Trophoblast cell (in vitro differentiated cells and primary cell): Measurements from ENCODE around the gene FBXL5.

Experiments used
- DNase-seq, 2 donors: peaks; one replicate each; pipeline ENCODE4 v3.0.0-alpha.2; 2016
- H2AFZ ChIP-seq: 2 replicates; pipeline ENCODE4 v1.6.1; 2013; ENCODE audit warnings: low read length, moderate library complexity, mild to moderate bottlenecking; ENCODE audit not compliant: insufficient read depth, poor library complexity
- H2AK5ac ChIP-seq: 2 replicates; pipeline ENCODE4 v1.6.1; 2013; ENCODE audit warnings: mild to moderate bottlenecking, low read length
- H2BK120ac ChIP-seq: 2 replicates; pipeline ENCODE4 v1.6.1; 2013; ENCODE audit warnings: low read length, mild to moderate bottlenecking, moderate library complexity; ENCODE audit not compliant: insufficient read depth, poor library complexity
- H2BK12ac ChIP-seq: 2 replicates; pipeline ENCODE4 v1.6.1; 2013; ENCODE audit warnings: mild to moderate bottlenecking, low read length, moderate library complexity
- H2BK5ac ChIP-seq: 2 replicates; pipeline ENCODE4 v1.6.1; 2013; ENCODE audit warnings: low read length, low read depth, moderate library complexity, mild to moderate bottlenecking; ENCODE audit not compliant: poor library complexity
- H3K14ac ChIP-seq: 2 replicates; pipeline ENCODE4 v1.6.1; 2013; ENCODE audit warnings: mild to moderate bottlenecking, low read length
- H3K18ac ChIP-seq: 2 replicates; pipeline ENCODE4 v1.6.1; 2013; ENCODE audit warnings: mild to moderate bottlenecking, low read length
- H3K23ac ChIP-seq: 2 replicates; pipeline ENCODE4 v1.6.1; 2013; ENCODE audit warnings: low read length
- H3K27ac ChIP-seq: 2 replicates; pipeline ENCODE4 v1.5.1; 2013; ENCODE audit warnings: low read depth, mild to moderate bottlenecking, inconsistent platforms, low read length, moderate library complexity
- H3K27me3 ChIP-seq: 2 replicates; pipeline ENCODE4 v1.6.1; 2013; ENCODE audit warnings: inconsistent platforms, mild to moderate bottlenecking, low read length, moderate library complexity; ENCODE audit not compliant: insufficient read depth
- H3K36me3 ChIP-seq, 2 experiments: 1 replicate in 1 of 2; 2 replicates in 1 of 2; pipeline ENCODE4 v1.6.1; 2013; ENCODE audit warnings: low read length in 2 of 2, mild to moderate bottlenecking in 2 of 2, moderate library complexity in 1 of 2; ENCODE audit not compliant: insufficient read depth in 2 of 2, control insufficient read depth in 1 of 2
- H3K4ac ChIP-seq: 2 replicates; pipeline ENCODE4 v1.6.1; 2013; ENCODE audit warnings: low read depth, mild to moderate bottlenecking, low read length, moderate library complexity
- H3K4me1 ChIP-seq, 2 experiments: 1 replicate in 1 of 2; 2 replicates in 1 of 2; pipeline ENCODE4 v1.6.1; 2013; ENCODE audit warnings: low read length in 2 of 2, mild to moderate bottlenecking in 2 of 2, moderate library complexity in 1 of 2; ENCODE audit not compliant: insufficient read depth in 2 of 2, control insufficient read depth in 1 of 2
- H3K4me2 ChIP-seq: 2 replicates; pipeline ENCODE4 v1.6.1; 2013; ENCODE audit warnings: inconsistent platforms, mild to moderate bottlenecking, low read length, moderate library complexity
- H3K4me3 ChIP-seq: 2 replicates; pipeline ENCODE4 v1.5.1; 2013; ENCODE audit warnings: mild to moderate bottlenecking, low read depth, low read length, inconsistent platforms
- H3K79me1 ChIP-seq: one replicate; pipeline ENCODE4 v1.6.1; 2013; ENCODE audit warnings: low read length
- H3K79me2 ChIP-seq: 2 replicates; pipeline ENCODE4 v1.6.1; 2013; ENCODE audit warnings: low read length, mild to moderate bottlenecking; ENCODE audit not compliant: control insufficient read depth, insufficient read depth, poor library complexity
- H3K9ac ChIP-seq: 2 replicates; pipeline ENCODE4 v1.6.1; 2013; ENCODE audit warnings: mild to moderate bottlenecking, low read length
- H3K9me3 ChIP-seq: 2 replicates; pipeline ENCODE4 v1.6.1; 2013; ENCODE audit warnings: low read depth, mild to moderate bottlenecking, control low read depth, inconsistent platforms, low read length; ENCODE audit not compliant: insufficient read depth
- H4K12ac ChIP-seq: 2 replicates; pipeline ENCODE4 v1.6.1; 2013; ENCODE audit warnings: low read depth, mild to moderate bottlenecking, low read length, moderate library complexity
- H4K8ac ChIP-seq: 2 replicates; pipeline ENCODE4 v1.6.1; 2013; ENCODE audit warnings: low read depth, mild to moderate bottlenecking, low read length, moderate library complexity
- H4K91ac ChIP-seq: one replicate; pipeline ENCODE4 v1.6.1; 2013; ENCODE audit warnings: low read depth, mild to moderate bottlenecking, low read length, moderate library complexity
- WGBS: extraction: QIAGEN DNeasy Blood & Tissue Kit; methylation state at CpG from one replicate; pipeline ENCODE4 v1.1.7; 2013; ENCODE audit warnings: missing lambda C conversion rate; ENCODE audit not compliant: insufficient read length, insufficient coverage; ENCODE audit errors: extremely low coverage; 5-methylcytosine and 5-hydroxymethylcytosine counted together

Gene FBXL5

DNA sequence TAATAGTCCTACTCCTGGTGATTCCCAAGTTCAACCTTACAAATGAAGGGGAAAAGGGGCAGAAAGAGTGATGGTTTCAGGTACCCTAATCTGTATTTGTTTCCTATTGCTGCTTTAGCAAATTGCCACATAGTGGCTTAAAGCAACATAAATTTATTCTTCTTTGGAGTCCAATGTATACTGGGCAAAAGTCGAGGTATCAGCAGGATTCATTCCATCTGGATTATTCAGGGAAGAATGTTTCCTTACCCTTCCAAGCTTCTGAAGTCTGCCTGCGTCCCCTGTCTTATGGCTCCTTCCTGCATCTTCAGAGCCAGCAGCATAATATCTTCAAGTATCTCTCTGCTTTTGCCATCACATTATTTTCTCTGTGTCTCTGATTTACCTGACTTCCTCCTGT lies 37.4 kb upstream of the FBXL5 start:
- Histone ChIP-seq H3K36me3 (peaks cover 2 to 3% of the 10 kb centered on the region in 2 experiments), H3K4me2 (no peak overlapping the region), H3K23ac (no peak overlapping the region), H3K27me3 (no peaks in the 10 kb centered on the region), H4K8ac (no peak overlapping the region), H2AK5ac (no peak overlapping the region), H3K9ac (no peak overlapping the region), H3K4me3 (no peak overlapping the region), H3K79me1 (peaks cover 7% of the 10 kb centered on the region), H3K14ac (no peak overlapping the region), H2BK5ac (no peak overlapping the region), H3K4me1 (peaks cover 10 to 20% of the 10 kb centered on the region in 2 experiments), H3K9me3 (peaks cover 3% of the 10 kb centered on the region), H3K18ac (no peak overlapping the region), H2BK12ac (no peak overlapping the region), H3K4ac (no peak overlapping the region), H2BK120ac (no peak overlapping the region), H3K79me2 (no peaks in the 10 kb centered on the region), H3K27ac (no peak overlapping the region), H2AFZ (no peak overlapping the region), H4K12ac (no peak overlapping the region), H4K91ac (no peak overlapping the region)
- DNase-seq = no peak
- WGBS = no CpG with 5 or more reads among the region's 2 CpGs

DNA sequence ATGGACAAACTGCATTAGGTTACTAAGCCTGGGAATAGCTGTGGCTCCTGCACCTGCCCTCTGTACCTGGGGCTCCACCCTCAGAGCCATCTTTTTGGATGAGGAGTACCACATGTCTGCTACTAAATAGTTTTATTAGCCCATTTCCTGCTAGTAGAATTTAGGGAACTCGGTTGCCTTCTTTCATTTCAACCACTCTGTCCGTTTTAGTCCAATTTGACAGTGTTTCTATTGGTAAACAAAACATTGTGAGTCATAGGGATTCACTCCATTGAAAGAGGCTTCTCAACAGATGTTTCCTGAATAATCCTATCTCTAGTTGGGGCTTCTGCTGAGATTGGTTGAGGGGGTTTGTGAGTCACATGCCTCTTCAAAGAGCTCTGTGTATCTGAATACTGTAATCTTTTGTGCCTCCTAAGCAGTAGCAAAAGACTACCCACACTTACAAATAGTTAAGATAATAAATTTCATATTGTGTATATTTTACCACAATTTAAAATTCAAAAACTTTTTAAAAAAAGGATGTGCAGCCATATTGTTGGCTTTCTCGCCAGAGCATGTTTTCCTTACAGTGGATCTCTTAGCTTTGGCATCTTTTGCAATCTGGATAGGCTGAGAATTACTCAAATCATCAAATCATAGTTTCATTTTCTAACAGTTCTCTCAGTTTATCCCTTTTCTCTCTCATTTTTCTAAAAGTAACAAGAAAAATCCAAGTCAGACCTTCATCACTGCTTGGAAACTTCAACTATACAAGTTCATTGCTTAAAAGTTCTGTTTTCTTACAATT lies 36.4 kb upstream of the FBXL5 start:
- H3K27ac ChIP-seq = peak overlapping the region; percentile 33
- H3K18ac ChIP-seq = no peak overlapping the region
- H3K9me3 ChIP-seq = peaks cover 3% of the 10 kb centered on the region
- peak overlapping the region; percentile 18 for H2BK5ac ChIP-seq
- H3K79me2 ChIP-seq = no peaks in the 10 kb centered on the region
- H4K12ac ChIP-seq = no peak overlapping the region
- WGBS = no CpG with 5 or more reads among the region's 3 CpGs
- H3K4me3 ChIP-seq = no peak overlapping the region
- no peak overlapping the region for H2BK12ac ChIP-seq
- H3K36me3 ChIP-seq = peaks cover 2 to 3% of the 10 kb centered on the region in 2 experiments
- H3K9ac ChIP-seq = no peak overlapping the region
- H3K27me3 ChIP-seq = no peaks in the 10 kb centered on the region
- no peak for DNase-seq
- H3K4ac ChIP-seq = no peak overlapping the region
- peak overlapping the region; percentile 7 for H4K91ac ChIP-seq
- no peak overlapping the region for H3K4me2 ChIP-seq
- H3K4me1 ChIP-seq = peaks cover 10 to 20% of the 10 kb centered on the region in 2 experiments
- H3K14ac ChIP-seq = no peak overlapping the region
- H2BK120ac ChIP-seq = peak overlapping the region; percentile 26
- H4K8ac ChIP-seq = no peak overlapping the region
- peaks cover 5% of the 10 kb centered on the region for H3K79me1 ChIP-seq
- H2AK5ac ChIP-seq = no peak overlapping the region
- no peak overlapping the region for H3K23ac ChIP-seq
- no peak overlapping the region for H2AFZ ChIP-seq

DNA sequence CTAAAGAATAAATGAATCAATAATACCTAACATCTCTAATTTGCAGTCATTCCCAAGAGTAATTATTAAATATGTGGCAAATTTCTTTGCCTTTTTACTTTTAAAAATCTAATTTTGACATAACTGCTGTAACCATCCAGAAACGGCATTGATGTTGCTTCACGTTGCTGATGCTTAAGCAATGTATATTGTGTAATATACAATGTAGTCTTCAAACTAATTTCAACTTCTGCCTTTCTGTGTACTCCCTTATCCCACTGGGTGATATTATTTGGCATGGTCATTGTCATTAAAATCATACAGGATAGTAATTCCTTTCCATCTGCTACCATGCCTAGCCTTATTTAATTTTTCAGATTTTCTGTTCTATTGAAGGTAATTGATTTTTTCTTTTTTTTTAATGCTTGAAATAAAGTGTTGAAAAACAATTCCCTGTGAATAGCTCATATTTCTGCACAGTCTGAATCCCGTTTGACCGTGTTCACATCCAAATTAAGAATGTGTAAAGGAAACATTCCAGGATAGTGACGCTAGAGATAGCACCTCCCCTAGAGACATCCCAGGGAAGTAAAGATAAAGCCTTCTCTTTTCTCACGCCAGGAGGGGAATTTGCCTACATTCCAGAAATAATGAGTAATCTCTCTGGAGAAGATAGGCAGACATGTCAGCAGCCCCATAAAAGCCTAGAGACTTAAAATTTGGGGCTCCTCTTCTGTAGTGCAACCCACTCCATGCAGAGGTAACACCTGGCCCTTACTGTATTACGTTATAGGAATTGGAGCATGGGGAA lies 35.1 kb upstream of the FBXL5 start:
- DNase-seq = peak; percentile 73 to 92
- Histone ChIP-seq H3K9me3 (no peaks in the 10 kb centered on the region), H3K36me3 (peaks cover 2 to 3% of the 10 kb centered on the region in 2 experiments), H3K4ac (no peak overlapping the region), H4K12ac (no peak overlapping the region), H2AK5ac (no peak overlapping the region), H3K18ac (no peak overlapping the region), H3K23ac (no peak overlapping the region), H2AFZ (no peak overlapping the region), H4K8ac (peak overlapping the region; percentile 23), H3K79me1 (peaks cover 3% of the 10 kb centered on the region), H3K4me1 (peaks cover 6 to 14% of the 10 kb centered on the region in 2 experiments), H3K4me3 (no peak overlapping the region), H2BK120ac (peak overlapping the region; percentile 92), H4K91ac (no peak overlapping the region), H3K79me2 (no peaks in the 10 kb centered on the region), H3K27ac (peak overlapping the region; percentile 94), H3K9ac (no peak overlapping the region), H2BK5ac (peak overlapping the region; percentile 91), H2BK12ac (peak overlapping the region; percentile 77), H3K14ac (peak overlapping the region; percentile 69), H3K27me3 (no peaks in the 10 kb centered on the region), H3K4me2 (peak overlapping the region; percentile 15)
- WGBS = no CpG with 5 or more reads among the region's 7 CpGs

DNA sequence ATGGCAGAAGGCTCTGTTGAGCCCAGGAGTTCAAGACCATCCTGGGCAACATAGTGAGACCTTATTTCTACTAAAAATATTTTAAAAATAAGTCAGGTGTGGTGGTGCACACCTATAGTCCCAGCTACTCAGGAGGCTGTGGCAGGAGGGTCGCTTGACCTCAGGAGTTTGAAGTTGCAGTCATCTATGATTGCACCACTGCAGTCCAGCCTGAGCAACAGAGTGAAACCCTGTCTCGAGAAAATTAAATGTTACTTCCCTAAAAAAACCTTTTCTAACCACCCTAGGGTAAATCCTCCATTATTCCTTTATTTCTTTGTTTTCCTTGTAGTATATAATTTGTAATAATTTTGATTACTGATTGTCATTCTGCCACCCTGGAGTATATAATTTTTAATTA lies 34.4 kb upstream of the FBXL5 start:
- no peak overlapping the region for H3K18ac ChIP-seq
- H3K14ac ChIP-seq = no peak overlapping the region
- H3K4me1 ChIP-seq = peaks cover 6 to 15% of the 10 kb centered on the region in 2 experiments
- H3K9me3 ChIP-seq = no peaks in the 10 kb centered on the region
- H3K27ac ChIP-seq = peak overlapping the region; percentile 58
- no peak for DNase-seq
- no peak overlapping the region for H2AK5ac ChIP-seq
- H3K23ac ChIP-seq = no peak overlapping the region
- no peak overlapping the region for H2BK12ac ChIP-seq
- no peak overlapping the region for H3K4ac ChIP-seq
- H3K4me2 ChIP-seq = no peak overlapping the region
- no peak overlapping the region for H3K9ac ChIP-seq
- peaks cover 3% of the 10 kb centered on the region for H3K79me1 ChIP-seq
- H3K79me2 ChIP-seq = no peaks in the 10 kb centered on the region
- H2AFZ ChIP-seq = no peak overlapping the region
- peak overlapping the region; percentile 30 for H4K12ac ChIP-seq
- H2BK5ac ChIP-seq = peak overlapping the region; percentile 31
- no peaks in the 10 kb centered on the region for H3K27me3 ChIP-seq
- peaks cover 2 to 3% of the 10 kb centered on the region in 2 experiments for H3K36me3 ChIP-seq
- WGBS = no CpG with 5 or more reads among the region's 2 CpGs
- H4K91ac ChIP-seq = peak overlapping the region; percentile 24
- H3K4me3 ChIP-seq = no peak overlapping the region
- H2BK120ac ChIP-seq = peak overlapping the region; percentile 83
- peak overlapping the region; percentile 19 for H4K8ac ChIP-seq
